ENCODE results near the gene RPS18.

DNA sequence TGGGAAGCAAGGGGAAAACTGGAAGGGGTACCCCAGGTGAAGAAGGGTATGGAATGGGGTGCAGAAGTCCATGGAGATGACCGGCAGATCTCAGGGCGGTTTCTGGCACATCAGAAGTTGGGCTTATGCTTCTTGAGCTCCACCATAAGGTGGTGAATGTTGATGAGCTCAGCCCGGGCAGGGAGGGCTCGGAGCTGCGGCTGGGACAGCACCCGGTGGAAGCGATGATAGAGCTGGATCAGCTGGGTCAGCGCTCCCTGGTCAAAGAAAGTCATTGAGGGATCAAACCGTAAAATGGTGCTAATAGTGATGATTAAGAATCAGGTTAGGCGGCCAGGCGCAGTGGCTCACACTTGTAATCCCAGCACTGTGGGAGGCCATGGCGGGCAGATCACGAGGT is 21.1 kb upstream of the RPS18 start:
- TF ChIP-seq KDM1A (IDR thresholded peaks at IDR 0.05; ENCODE audit: low read depth) = no peak
- no peak for TF ChIP-seq CTCF (IDR thresholded peaks at IDR 0.05)
- TF ChIP-seq SMC3 (IDR thresholded peaks at IDR 0.05) = no peak
- TF ChIP-seq POLR2A (IDR thresholded peaks at IDR 0.05; ENCODE audit: low read length) = no peak
- no peak for TF ChIP-seq EHMT2 (IDR thresholded peaks at IDR 0.05; ENCODE audit: low read depth)
- no peak for TF ChIP-seq REST (IDR thresholded peaks at IDR 0.05)
